ENCODE measurements around the gene PRDM16.

The PRDM16 gene

DNA sequence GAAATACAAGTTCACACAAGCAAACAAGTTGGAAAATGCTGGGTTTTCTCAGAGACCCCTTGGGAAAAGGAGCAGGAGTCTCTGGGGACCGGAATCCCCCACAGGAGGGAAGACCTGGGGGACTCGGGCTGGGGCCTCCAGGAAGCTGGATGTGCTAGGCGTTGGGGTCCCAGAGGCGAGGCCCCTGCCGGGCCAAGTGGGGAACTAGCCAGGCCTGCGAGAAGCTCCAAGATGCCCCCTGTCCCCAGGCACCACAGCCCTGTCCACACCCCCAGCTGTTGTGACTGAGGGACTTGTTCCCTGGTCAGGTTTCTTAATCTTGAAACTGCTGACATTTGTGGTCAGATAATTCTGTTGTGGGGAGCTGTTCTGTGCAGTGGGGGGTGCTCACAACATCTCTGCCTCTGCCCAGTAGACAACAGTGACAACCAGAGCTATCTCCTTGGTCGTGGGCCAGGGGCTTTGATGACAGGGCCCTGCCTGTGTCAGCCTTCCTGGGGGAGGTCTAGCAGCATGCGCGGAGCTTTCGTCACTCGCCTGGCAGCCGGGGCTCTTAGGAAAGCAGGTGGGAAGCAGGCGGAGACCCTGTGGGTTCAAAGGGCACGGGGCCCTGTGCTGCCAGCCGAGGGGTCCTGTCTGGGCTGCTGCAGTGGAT lies 259.1 kb downstream of the PRDM16 start:
- no peak for TF ChIP-seq JUND (IDR thresholded peaks at IDR 0.05; ENCODE audit: low read depth)
- DNase-seq (ENCODE audit: low read depth in 1 of 2, low spot score in 1 of 2), result no peak
- in situ Hi-C loops (cut with HindIII; ENCODE audit: low pct_unique_long_range_greater_than_20kb, low sequenced_read_pairs), result no loop called here

DNA sequence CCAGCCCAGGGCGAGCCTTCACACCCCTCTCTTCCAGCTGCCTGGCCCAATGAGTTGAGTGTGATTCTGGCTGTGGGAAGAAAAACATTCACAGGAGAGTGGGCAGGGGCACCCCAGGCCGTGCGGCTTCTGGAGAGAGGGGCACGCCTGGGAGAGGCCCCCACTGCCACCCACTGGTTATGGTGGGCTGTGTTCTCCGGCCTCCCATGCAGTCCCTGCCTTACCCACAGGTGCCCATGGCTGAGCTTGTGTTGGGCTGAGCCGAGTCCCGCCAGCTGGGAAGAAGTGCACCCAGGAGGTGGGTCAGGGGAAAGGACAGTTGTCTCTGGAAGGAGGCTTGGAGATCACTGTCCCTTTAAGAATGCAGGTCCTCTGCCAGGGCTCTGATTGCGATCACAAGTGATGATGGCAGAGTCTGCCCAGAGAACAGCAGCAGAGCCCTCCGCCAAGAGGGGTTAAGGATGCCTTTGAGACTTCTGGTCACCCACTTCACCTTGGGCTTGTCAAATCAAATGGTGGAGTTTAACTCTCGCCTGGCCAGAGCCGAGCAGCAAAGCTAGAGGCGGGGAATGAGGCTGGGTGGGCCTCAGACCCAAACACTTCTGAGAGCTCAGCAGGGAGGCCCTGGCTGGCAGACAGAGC lies 260.8 kb downstream of the PRDM16 start:
- TF ChIP-seq JUND (IDR thresholded peaks at IDR 0.05; ENCODE audit: low read depth), result no peak
- in situ Hi-C loops (cut with HindIII; ENCODE audit: low pct_unique_long_range_greater_than_20kb, low sequenced_read_pairs), result no loop called here
- no peak for DNase-seq (ENCODE audit: low read depth in 1 of 2, low spot score in 1 of 2)

DNA sequence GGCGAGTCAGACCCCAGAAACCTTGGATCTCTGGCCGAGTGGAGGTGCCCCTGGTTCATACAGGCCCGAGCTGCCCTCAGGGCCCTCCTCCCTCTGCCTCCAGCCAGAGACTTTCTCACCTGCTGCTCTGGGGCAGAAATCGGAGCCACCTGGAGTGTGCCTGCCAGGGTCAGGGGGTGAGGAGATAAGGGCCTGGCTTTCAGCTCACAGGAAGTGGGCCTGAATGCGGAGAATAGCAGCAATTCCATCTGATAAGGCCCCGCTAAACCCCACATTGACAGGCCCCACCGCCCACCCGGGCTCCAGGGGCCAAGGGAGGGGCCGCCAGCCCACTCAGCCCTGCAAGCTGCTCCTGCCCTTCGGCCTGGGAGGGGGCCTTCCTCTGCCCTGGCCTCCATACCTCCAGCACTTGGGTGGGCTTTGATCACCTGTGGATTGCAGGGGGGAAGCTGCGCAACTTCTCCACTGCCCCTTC lies 261.8 kb downstream of the PRDM16 start:
- TF ChIP-seq JUND (IDR thresholded peaks at IDR 0.05; ENCODE audit: low read depth), result no peak
- DNase-seq (ENCODE audit: low read depth in 1 of 2, low spot score in 1 of 2), result no peak
- in situ Hi-C loops (cut with HindIII; ENCODE audit: low pct_unique_long_range_greater_than_20kb, low sequenced_read_pairs), result no loop called here

DNA sequence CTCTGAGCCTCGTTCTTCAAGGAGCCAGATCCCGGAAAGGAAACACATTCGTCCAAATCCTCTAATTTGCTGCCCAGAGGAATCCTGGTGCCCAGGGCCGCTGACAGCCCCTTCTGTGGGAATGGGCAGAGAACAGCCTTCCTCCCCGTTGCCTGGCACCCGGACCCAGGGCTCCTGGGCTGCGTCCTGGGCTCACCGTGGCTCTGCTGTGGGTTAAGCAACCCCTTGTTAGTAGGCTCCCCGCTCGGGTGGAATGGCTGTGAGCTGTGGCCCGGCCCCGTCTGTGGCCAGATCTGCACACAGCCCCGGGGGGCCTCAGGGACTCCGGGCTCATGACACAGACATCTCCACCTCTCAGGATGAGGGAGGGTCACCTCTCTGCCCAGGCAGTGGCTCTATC lies 262.6 kb downstream of the PRDM16 start:
- in situ Hi-C loops (cut with HindIII; ENCODE audit: low pct_unique_long_range_greater_than_20kb, low sequenced_read_pairs), result no loop called here
- DNase-seq (ENCODE audit: low read depth in 1 of 2, low spot score in 1 of 2), result no peak
- TF ChIP-seq JUND (IDR thresholded peaks at IDR 0.05; ENCODE audit: low read depth), result no peak

DNA sequence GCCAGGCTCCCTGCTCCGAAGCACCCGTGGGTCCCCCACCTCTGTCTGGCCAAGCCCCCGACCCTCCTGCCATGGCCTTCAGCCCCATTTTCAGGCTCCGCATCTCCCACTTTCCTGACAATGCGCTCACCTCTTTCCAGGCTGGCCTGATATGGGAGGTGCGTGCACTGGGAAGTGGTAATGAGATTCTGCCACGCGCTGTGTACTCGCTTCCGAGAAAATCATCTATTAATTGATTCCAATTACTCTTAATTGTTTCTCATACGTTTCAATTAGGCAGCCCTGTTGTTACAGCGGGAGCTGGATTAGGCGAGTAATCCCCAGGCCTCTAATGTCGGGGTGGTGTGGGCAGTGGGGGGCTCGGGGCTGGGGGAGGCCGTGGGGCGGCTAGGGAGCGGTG lies 263.0 kb downstream of the PRDM16 start:
- DNase-seq (ENCODE audit: low read depth in 1 of 2, low spot score in 1 of 2), result no peak
- TF ChIP-seq JUND (IDR thresholded peaks at IDR 0.05; ENCODE audit: low read depth), result no peak
- in situ Hi-C loops (cut with HindIII; ENCODE audit: low pct_unique_long_range_greater_than_20kb, low sequenced_read_pairs), result no loop called here

DNA sequence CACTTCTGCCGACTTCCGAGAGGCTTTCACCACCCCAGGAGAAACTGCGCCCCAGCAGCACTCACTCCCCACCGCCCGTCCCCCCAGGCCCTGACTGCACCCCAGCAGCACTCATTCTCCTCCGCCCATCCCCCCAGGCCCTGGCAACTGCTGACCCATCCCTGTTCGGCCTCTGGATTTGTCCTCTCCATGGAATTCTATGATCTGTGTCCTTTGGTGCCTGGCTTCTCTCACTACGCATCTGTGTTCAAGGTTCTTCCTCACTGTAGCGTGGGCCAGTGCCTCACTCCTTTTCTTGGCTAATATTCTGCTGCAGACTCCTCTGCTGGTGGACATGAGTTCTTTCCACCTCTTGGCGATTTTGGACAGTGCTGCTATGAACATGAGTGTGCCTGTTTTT lies 263.7 kb downstream of the PRDM16 start:
- no peak for DNase-seq (ENCODE audit: low read depth in 1 of 2, low spot score in 1 of 2)
- in situ Hi-C loops (cut with HindIII; ENCODE audit: low pct_unique_long_range_greater_than_20kb, low sequenced_read_pairs), result no loop called here
- TF ChIP-seq JUND (IDR thresholded peaks at IDR 0.05; ENCODE audit: low read depth), result no peak

DNA sequence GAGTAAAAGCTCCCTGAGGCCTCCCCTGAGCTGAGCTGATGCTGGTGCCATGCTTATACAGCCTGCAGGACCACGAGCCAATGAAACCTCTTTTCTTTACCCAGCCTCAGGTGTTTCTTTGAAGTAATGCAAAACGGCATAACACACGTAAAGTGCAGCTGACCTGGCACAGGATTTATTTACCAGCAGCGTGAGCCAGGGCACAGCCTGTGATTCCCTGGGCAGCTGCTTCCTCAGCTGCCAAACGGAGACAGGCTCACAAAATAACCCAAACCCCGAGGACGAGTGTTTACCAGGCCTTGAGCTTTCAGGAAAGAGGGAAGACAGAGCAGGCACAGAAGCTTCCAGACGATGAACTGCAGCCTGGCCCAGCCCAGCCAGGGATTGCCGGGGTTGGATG lies 264.9 kb downstream of the PRDM16 start:
- no peak for TF ChIP-seq JUND (IDR thresholded peaks at IDR 0.05; ENCODE audit: low read depth)
- no peak for DNase-seq (ENCODE audit: low read depth in 1 of 2, low spot score in 1 of 2)
- in situ Hi-C loops (cut with HindIII; ENCODE audit: low pct_unique_long_range_greater_than_20kb, low sequenced_read_pairs), result no loop called here

DNA sequence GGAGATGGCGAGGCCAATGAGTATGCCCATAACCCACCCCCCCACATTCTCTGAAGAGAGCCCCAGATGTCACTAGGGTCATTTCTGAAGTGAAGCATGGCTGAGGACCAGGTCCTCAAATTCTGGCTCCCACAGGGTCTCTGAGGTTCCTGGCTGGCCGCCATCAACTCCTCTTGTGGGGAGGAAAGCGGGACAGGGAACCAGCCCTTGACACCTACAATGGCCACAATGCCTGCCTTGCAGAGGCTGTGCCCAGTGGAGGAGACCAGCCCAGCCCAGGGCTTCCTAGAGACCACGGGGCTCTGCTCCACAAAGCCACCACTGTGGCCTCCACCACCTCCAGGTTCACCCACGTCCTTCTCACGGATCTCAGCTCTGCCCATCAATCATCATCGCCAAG lies 265.4 kb downstream of the PRDM16 start:
- in situ Hi-C loops (cut with HindIII; ENCODE audit: low pct_unique_long_range_greater_than_20kb, low sequenced_read_pairs), result no loop called here
- DNase-seq (ENCODE audit: low read depth in 1 of 2, low spot score in 1 of 2), result no peak
- no peak for TF ChIP-seq JUND (IDR thresholded peaks at IDR 0.05; ENCODE audit: low read depth)

DNA sequence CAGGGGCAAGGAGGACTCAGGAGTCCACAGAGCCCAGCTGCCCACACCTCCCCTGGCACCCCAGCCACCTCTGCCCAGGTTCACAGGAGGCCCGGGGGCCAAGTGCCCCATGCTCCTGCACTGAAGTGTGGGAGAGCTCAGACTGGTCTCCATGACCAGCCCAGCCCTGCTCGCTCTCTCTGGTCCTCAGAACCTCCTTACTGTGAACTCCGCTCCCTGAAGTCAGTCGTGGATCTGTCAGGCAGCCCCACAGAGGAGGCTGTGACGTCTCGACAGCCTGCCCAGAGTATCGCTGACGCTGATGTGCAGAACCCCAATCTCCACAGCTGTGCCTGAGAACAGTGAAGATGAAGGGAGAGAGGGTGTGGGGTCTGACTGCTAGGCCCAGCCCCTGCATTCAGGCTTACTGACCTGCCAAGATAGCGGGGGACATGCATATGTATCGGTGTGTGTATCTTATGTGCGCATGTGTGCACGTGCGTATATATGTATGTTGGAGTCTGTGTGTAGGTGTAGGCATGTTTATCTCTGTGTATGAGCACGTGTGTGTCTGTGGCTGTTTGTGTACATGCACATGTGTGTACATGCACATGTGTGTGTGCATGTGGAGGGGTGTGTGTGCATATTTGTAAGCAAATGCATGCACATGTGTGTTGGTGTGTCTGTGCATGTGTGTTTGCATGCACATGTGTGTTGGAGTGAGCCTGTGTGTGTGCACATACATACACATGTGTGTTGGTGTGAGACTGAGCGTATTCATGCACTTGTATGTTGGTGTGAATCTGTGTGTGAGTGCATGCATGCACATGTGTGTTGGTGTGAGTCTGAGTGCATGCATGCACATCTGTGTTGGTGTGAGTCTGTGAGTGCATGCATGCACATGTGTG lies 267.0 kb downstream of the PRDM16 start:
- TF ChIP-seq JUND (IDR thresholded peaks at IDR 0.05; ENCODE audit: low read depth), result no peak
- DNase-seq (ENCODE audit: low read depth in 1 of 2, low spot score in 1 of 2), result no peak
- in situ Hi-C loops (cut with HindIII; ENCODE audit: low pct_unique_long_range_greater_than_20kb, low sequenced_read_pairs), result no loop called here

DNA sequence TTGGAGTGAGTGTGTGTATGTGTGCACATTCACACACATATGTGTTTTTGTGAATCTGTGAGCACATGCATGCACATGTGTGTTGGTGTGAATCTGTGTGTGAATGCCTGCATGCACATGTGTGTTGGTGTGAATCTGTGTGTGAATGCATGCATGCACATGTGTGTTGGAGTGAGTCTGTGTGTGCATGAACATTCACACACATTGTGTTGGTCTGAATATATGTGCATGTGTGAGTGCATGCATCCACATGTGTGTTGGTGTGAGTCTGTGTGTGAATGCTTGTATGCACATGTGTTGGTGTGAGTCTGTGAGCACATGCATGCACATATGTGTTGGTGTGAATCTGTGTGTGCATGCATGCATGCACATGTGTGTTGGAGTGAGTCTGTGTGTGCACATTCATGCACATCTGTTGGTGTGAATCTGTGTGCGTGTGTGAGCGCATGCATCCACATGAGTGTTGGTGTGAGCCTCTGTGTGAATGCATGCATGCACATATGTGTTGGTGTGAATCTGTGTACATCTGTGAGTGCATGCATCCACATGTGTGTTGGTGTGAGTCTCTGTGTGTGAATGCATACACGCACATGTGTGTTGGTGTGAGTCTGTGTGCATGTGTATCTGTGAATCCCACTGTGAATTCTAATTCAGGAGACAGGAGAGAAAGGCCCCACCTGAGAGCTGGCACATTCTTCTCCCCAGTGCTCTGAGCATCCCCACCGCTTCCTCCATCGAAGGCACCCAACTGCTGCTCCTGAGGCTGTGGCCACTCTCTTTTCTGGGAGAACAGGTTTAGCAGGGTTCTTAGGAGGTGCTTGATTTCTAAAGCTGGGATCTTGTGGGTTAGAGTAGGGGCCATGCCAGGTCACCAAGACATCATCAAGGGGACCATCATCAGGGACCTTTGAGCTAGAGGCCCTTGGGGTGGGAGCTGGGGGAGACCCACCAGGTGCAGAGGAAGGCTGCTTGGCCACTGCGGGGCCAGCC lies 267.9 kb downstream of the PRDM16 start:
- TF ChIP-seq JUND (IDR thresholded peaks at IDR 0.05; ENCODE audit: low read depth), result no peak
- in situ Hi-C loops (cut with HindIII; ENCODE audit: low pct_unique_long_range_greater_than_20kb, low sequenced_read_pairs), result no loop called here
- DNase-seq (ENCODE audit: low read depth in 1 of 2, low spot score in 1 of 2), result peak in 1 of 2 experiments; percentile 53

DNA sequence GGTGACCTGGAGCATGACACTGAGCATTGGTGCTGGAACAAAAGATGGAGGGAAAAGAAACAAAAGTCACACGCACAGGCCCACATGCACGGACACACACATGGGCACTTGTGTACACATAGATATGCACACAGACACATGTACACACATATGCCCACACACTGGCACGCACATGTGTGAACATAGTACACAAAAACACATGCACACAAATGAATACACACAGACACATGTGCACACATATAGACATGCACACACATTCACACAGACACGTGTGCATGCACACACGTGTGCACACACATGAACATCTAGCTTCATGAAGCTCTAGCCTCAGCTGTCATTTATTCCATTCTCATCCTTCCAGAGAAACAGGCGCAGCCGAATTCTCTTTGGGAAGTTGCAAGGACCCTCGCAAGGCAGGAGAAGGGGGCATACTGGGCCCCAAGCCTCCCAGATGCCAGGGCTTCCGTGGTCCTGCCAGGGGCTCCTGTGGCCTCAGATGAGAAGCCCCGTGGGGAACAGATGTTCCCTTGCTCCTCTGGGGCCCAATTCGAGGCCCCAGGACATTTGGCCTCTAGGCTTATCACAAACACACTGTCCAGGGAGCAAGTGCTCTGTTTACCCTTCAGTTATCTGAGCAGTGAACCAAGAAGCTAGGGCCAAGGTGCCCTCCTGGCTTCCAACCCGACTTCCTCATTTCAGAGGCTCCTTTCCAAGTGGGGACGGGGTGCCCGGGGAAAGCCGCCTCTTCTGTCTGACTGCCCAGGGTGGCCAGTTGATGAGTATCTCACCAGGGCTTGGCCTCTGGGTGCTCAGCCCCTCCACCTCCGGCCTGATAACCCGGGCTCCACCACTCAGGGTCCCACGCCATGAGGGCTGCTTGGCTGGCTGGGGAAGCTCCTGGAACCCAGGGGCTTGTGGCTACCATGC lies 269.1 kb downstream of the PRDM16 start:
- in situ Hi-C loops (cut with HindIII; ENCODE audit: low pct_unique_long_range_greater_than_20kb, low sequenced_read_pairs), result no loop called here
- TF ChIP-seq JUND (IDR thresholded peaks at IDR 0.05; ENCODE audit: low read depth), result no peak
- no peak for DNase-seq (ENCODE audit: low read depth in 1 of 2, low spot score in 1 of 2)

Data from T47D (cell line).